Tibial artery (tissue), 4 donors: ENCODE data around the gene FAN1.

Source experiments
- DNase-seq, 2 donors: peaks; one replicate each; pipeline ENCODE4 v3.0.0-alpha.2; 2019
- H3K27ac ChIP-seq, 2 donors: fragments of 200-600 bp; sonication (generic) in 1 of 2; 1 replicate in 1 of 2; 2 replicates in 1 of 2; pipeline ENCODE4 v1.5.1; 2018 to 2019; ENCODE audit warnings: mild to moderate bottlenecking in 1 of 2
- H3K27me3 ChIP-seq, 2 donors: fragments of 200-600 bp; sonication (generic) in 1 of 2; one replicate each; pipeline versions ENCODE4 v1.5.1 to v1.6.0; 2016 to 2019
- H3K36me3 ChIP-seq, 3 donors: fragments of 200-600 bp; sonication (generic) in 2 of 3; one replicate each; pipeline ENCODE4 v1.5.1; 2016 to 2019; ENCODE audit warnings: mild to moderate bottlenecking in 2 of 3
- H3K4me1 ChIP-seq, 4 donors: fragments of 200-600 bp; sonication (generic) in 2 of 4; 1 replicate in 3 of 4; 2 replicates in 1 of 4; pipeline ENCODE4 v1.5.1; 2016 to 2019
- H3K4me3 ChIP-seq, 2 donors: fragments of 200-600 bp; sonication (generic) in 1 of 2; 1 replicate in 1 of 2; 2 replicates in 1 of 2; pipeline ENCODE4 v1.5.1; 2018 to 2019; ENCODE audit warnings: mild to moderate bottlenecking in 2 of 2
- H3K9me3 ChIP-seq, 3 donors: fragments of 200-600 bp; sonication (generic) in 1 of 3; one replicate each; pipeline ENCODE4 v1.5.1; 2016 to 2019
- CTCF ChIP-seq, 2 experiments: fragments of 200-600 bp in 1 of 2; fragments of 450-650 bp in 1 of 2; IDR thresholded peaks; one replicate each; pipeline ENCODE4 v1.5.1; 2017 to 2019; ENCODE audit warnings: antibody characterized with exemption in 2 of 2, mild to moderate bottlenecking in 1 of 2, moderate library complexity in 1 of 2
- intact Hi-C: fragments of 100-400 bp; cut with DNase I; formaldehyde crosslinking; loops from one replicate; pipeline ENCODE4 v1.15.0; 2023; ENCODE audit warnings: low total_unique reads

Gene FAN1

GRCh38 chr15:30929064-30929669 is 25.5 kb downstream of the FAN1 start:
- Histone ChIP-seq H3K27me3 (no peaks in the 10 kb centered on the region), H3K36me3 (peaks cover 24 to 64% (median 60%) of the 10 kb centered on the region in 3 donors), H3K4me1 (no peaks in the 10 kb centered on the region), H3K4me3 (no peak overlapping the region), H3K27ac (no peak overlapping the region), H3K9me3 (no peaks in the 10 kb centered on the region)
- no peak for TF ChIP-seq CTCF (IDR thresholded peaks at IDR 0.05)
- no peak for DNase-seq
- intact Hi-C loops: no loop called here

- intact Hi-C loops: no loop called here
- Histone ChIP-seq H3K36me3 (peaks cover 32 to 63% (median 60%) of the 10 kb centered on the region in 3 donors), H3K9me3 (no peaks in the 10 kb centered on the region), H3K27ac (no peak overlapping the region), H3K4me3 (no peak overlapping the region), H3K4me1 (no peaks in the 10 kb centered on the region), H3K27me3 (no peaks in the 10 kb centered on the region)
- no peak for TF ChIP-seq CTCF (IDR thresholded peaks at IDR 0.05)
- no peak for DNase-seq
Observed at GRCh38 chr15:30929982-30930381, 26.3 kb downstream of the FAN1 start.

GRCh38 chr15:30930422-30930821 is 26.7 kb downstream of the FAN1 start:
- peaks cover 32 to 61% (median 60%) of the 10 kb centered on the region in 3 donors for H3K36me3 ChIP-seq
- intact Hi-C loops: no loop called here
- no peak for DNase-seq
- no peaks in the 10 kb centered on the region for H3K27me3 ChIP-seq
- no peaks in the 10 kb centered on the region for H3K4me1 ChIP-seq
- H3K4me3 ChIP-seq: no peak overlapping the region
- H3K9me3 ChIP-seq: no peaks in the 10 kb centered on the region
- no peak overlapping the region for H3K27ac ChIP-seq
- no peak for TF ChIP-seq CTCF (IDR thresholded peaks at IDR 0.05)

GRCh38 chr15:30933293-30933692 is 29.6 kb downstream of the FAN1 start:
- intact Hi-C loops: no loop called here
- no peaks in the 10 kb centered on the region for H3K27me3 ChIP-seq
- TF ChIP-seq CTCF (IDR thresholded peaks at IDR 0.05): no peak
- no peak overlapping the region for H3K4me3 ChIP-seq
- no peak for DNase-seq
- H3K4me1 ChIP-seq: no peaks in the 10 kb centered on the region
- no peak overlapping the region for H3K27ac ChIP-seq
- no peaks in the 10 kb centered on the region for H3K9me3 ChIP-seq
- peaks cover 46 to 60% (median 60%) of the 10 kb centered on the region in 3 donors for H3K36me3 ChIP-seq

GRCh38 chr15:30939161-30939560 is 35.4 kb downstream of the FAN1 start:
- Histone ChIP-seq H3K36me3 (peaks cover 78 to 97% (median 82%) of the 10 kb centered on the region in 3 donors), H3K9me3 (no peaks in the 10 kb centered on the region), H3K4me1 (no peaks in the 10 kb centered on the region), H3K4me3 (no peak overlapping the region), H3K27me3 (no peaks in the 10 kb centered on the region), H3K27ac (no peak overlapping the region)
- TF ChIP-seq CTCF (IDR thresholded peaks at IDR 0.05): no peak
- intact Hi-C loops: no loop called here
- DNase-seq: no peak

GRCh38 chr15:30940359-30940758 is 36.6 kb downstream of the FAN1 start:
- Histone ChIP-seq H3K27me3 (no peaks in the 10 kb centered on the region), H3K9me3 (no peaks in the 10 kb centered on the region), H3K27ac (no peak overlapping the region), H3K36me3 (peaks cover 73 to 98% (median 81%) of the 10 kb centered on the region in 3 donors), H3K4me3 (no peak overlapping the region), H3K4me1 (no peaks in the 10 kb centered on the region)
- DNase-seq: no peak
- TF ChIP-seq CTCF (IDR thresholded peaks at IDR 0.05): no peak
- intact Hi-C loops: no loop called here
